Stimulated activated effector memory CD8-positive, alpha-beta T cell treated with anti-CD3 and anti-CD28 coated beads, Interleukin-12 subunit alpha, Interleukin-12 subunit beta, amount 100 ng/mL, for 72 hours (primary cell): ENCODE measurements around the gene FTCD.
"Not testable (repeated sequence)": the region's sequence is repeated elsewhere in the genome, so short reads cannot be mapped to it uniquely, and the experiment has no call there.

Source experiments
- ATAC-seq: fragments of 150-1000 bp; cut with Tn5 transposase; 2 replicates; pipeline ENCODE4 v1.10.0; 2021
- DNase-seq, 2 donors: peaks; one replicate each; pipeline ENCODE4 v3.0.0; 2021 to 2022; ENCODE audit warnings: low spot score in 2 of 2
- H3K27ac Mint-ChIP-seq: one replicate; pipeline ENCODE4 v1.8.0; 2022; ENCODE audit warnings: mild to moderate bottlenecking, mixed read lengths
- H3K36me3 Mint-ChIP-seq: one replicate; pipeline ENCODE4 v1.8.0; 2022; ENCODE audit warnings: mild to moderate bottlenecking, mixed read lengths
- H3K4me1 Mint-ChIP-seq: one replicate; pipeline ENCODE4 v1.8.0; 2022; ENCODE audit warnings: mixed read lengths
- H3K4me3 Mint-ChIP-seq: one replicate; pipeline ENCODE4 v1.8.0; 2022; ENCODE audit warnings: mild to moderate bottlenecking, mixed read lengths
- H3K9me3 Mint-ChIP-seq: one replicate; pipeline ENCODE4 v1.8.0; 2022; ENCODE audit warnings: mixed read lengths

FTCD gene

GRCh38 chr21:46142582-46143473, 12.6 kb downstream of the FTCD start:
- Mint-ChIP-seq H3K4me1 (peaks cover 15% of the 10 kb centered on the region), H3K36me3 (no peaks in the 10 kb centered on the region), H3K27ac (peak overlapping the region; percentile 91), H3K4me3 (peak overlapping the region; percentile 76), H3K9me3 (no peaks in the 10 kb centered on the region)
- ATAC-seq (no peak), DNase-seq (no peak)

GRCh38 chr21:46141767-46142581, 13.4 kb downstream of the FTCD start:
- DNase-seq, result no peak
- H3K36me3 Mint-ChIP-seq, result no peaks in the 10 kb centered on the region
- H3K9me3 Mint-ChIP-seq, result no peaks in the 10 kb centered on the region
- no peak overlapping the region for H3K4me3 Mint-ChIP-seq
- peaks cover 15% of the 10 kb centered on the region for H3K4me1 Mint-ChIP-seq
- no peak for ATAC-seq
- H3K27ac Mint-ChIP-seq, result no peak overlapping the region

GRCh38 chr21:46140352-46141003, 14.9 kb downstream of the FTCD start:
- not testable (repeated sequence) for DNase-seq, H3K36me3 Mint-ChIP-seq, ATAC-seq, H3K9me3 Mint-ChIP-seq, H3K27ac Mint-ChIP-seq, H3K4me3 Mint-ChIP-seq
- H3K4me1 Mint-ChIP-seq, result peaks cover 15% of the 10 kb centered on the region

- Mint-ChIP-seq H3K9me3 (no peaks in the 10 kb centered on the region), H3K4me3 (no peak overlapping the region), H3K36me3 (no peaks in the 10 kb centered on the region), H3K4me1 (peaks cover 13% of the 10 kb centered on the region), H3K27ac (no peak overlapping the region)
- ATAC-seq (no peak), DNase-seq (no peak)
These were observed 15.7 kb downstream of the FTCD start for GRCh38 chr21:46139686-46140085.

- no peaks in the 10 kb centered on the region for H3K36me3 Mint-ChIP-seq
- DNase-seq (no peak), ATAC-seq (no peak)
- H3K4me3 Mint-ChIP-seq, result no peak overlapping the region
- no peaks in the 10 kb centered on the region for H3K9me3 Mint-ChIP-seq
- peaks cover under 1% of the 10 kb centered on the region for H3K4me1 Mint-ChIP-seq
- no peak overlapping the region for H3K27ac Mint-ChIP-seq
These were observed 16.9 kb downstream of the FTCD start for GRCh38 chr21:46138383-46138970.

- no peak overlapping the region for H3K4me3 Mint-ChIP-seq
- H3K9me3 Mint-ChIP-seq, result no peaks in the 10 kb centered on the region
- no peak for DNase-seq
- H3K4me1 Mint-ChIP-seq, result no peaks in the 10 kb centered on the region
- H3K27ac Mint-ChIP-seq, result no peak overlapping the region
- ATAC-seq, result no peak
- no peaks in the 10 kb centered on the region for H3K36me3 Mint-ChIP-seq
These were observed 17.5 kb downstream of the FTCD start for GRCh38 chr21:46137908-46138307.

GRCh38 chr21:46136739-46137349, 18.5 kb downstream of the FTCD start:
- Mint-ChIP-seq H3K27ac (no peak overlapping the region), H3K36me3 (no peaks in the 10 kb centered on the region), H3K9me3 (no peaks in the 10 kb centered on the region), H3K4me1 (no peaks in the 10 kb centered on the region), H3K4me3 (no peak overlapping the region)
- ATAC-seq, result no peak
- no peak for DNase-seq

GRCh38 chr21:46135782-46136395, 19.5 kb downstream of the FTCD start:
- H3K4me1 Mint-ChIP-seq, result no peaks in the 10 kb centered on the region

GRCh38 chr21:46131838-46132651, 23.3 kb downstream of the FTCD start:
- no peak for DNase-seq
- Mint-ChIP-seq H3K9me3 (no peaks in the 10 kb centered on the region), H3K36me3 (no peaks in the 10 kb centered on the region), H3K4me1 (no peaks in the 10 kb centered on the region), H3K4me3 (no peak overlapping the region), H3K27ac (no peak overlapping the region)
- no peak for ATAC-seq

More at GRCh38 chr21:46135782-46136395, 19.5 kb downstream of the FTCD start:
- DNase-seq, result no peak
- no peaks in the 10 kb centered on the region for H3K36me3 Mint-ChIP-seq
- H3K27ac Mint-ChIP-seq, result no peak overlapping the region
- ATAC-seq, result no peak
- H3K9me3 Mint-ChIP-seq, result no peaks in the 10 kb centered on the region
- H3K4me3 Mint-ChIP-seq, result no peak overlapping the region

- H3K9me3 Mint-ChIP-seq, result no peaks in the 10 kb centered on the region
- no peaks in the 10 kb centered on the region for H3K36me3 Mint-ChIP-seq
- no peak overlapping the region for H3K27ac Mint-ChIP-seq
- ATAC-seq (no peak), DNase-seq (no peak)
- no peak overlapping the region for H3K4me3 Mint-ChIP-seq
- H3K4me1 Mint-ChIP-seq, result no peaks in the 10 kb centered on the region
These were observed 23.9 kb downstream of the FTCD start for GRCh38 chr21:46131588-46131837.

GRCh38 chr21:46130831-46131587, 24.4 kb downstream of the FTCD start:
- no peak overlapping the region for H3K27ac Mint-ChIP-seq
- H3K36me3 Mint-ChIP-seq, result no peaks in the 10 kb centered on the region
- H3K4me1 Mint-ChIP-seq, result no peaks in the 10 kb centered on the region
- H3K9me3 Mint-ChIP-seq, result no peaks in the 10 kb centered on the region
- no peak for DNase-seq
- no peak overlapping the region for H3K4me3 Mint-ChIP-seq
- no peak for ATAC-seq

GRCh38 chr21:46129846-46130651, 25.3 kb downstream of the FTCD start:
- ATAC-seq, result no peak
- H3K9me3 Mint-ChIP-seq, result no peaks in the 10 kb centered on the region
- no peaks in the 10 kb centered on the region for H3K36me3 Mint-ChIP-seq
- no peaks in the 10 kb centered on the region for H3K4me1 Mint-ChIP-seq
- no peak overlapping the region for H3K27ac Mint-ChIP-seq
- no peak for DNase-seq
- no peak overlapping the region for H3K4me3 Mint-ChIP-seq
